Astrocyte (in vitro differentiated cells and primary cell): Measurements from ENCODE around the gene RTP4.

Source experiments
- EZH2 ChIP-seq: IDR thresholded peaks from 2 replicates; pipeline ENCODE4 v1.6.1; 2012; ENCODE audit warnings: mild to moderate bottlenecking, low read length, inconsistent platforms; ENCODE audit not compliant: insufficient read depth
- TF ChIP-seq, protein P1 (sequence below): IDR thresholded peaks from 2 replicates; pipeline ENCODE4 v1.5.1; 2011; ENCODE audit warnings: low read depth, mild to moderate bottlenecking, inconsistent platforms, low read length, moderate library complexity; ENCODE audit not compliant: insufficient read depth

DNA sequence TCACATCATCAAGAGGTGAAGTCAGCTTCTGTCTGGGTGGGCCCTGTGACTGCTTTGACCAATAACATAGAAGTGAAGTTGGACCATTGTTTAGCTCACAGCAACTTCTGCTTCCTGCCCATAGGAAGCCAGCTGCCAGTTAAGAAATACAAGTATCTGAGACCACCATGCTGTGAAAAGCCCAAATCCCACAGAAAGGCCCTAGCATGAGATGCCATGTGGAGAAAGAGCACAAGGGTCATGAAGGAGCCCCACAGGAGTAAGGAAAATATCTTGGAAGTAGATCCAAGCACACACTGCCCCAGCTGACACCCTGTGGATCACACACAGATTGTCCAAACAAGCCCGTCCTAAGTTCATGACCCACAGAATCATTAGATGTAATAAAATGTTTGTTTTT lies 28.5 kb downstream of the RTP4 start:
- TF ChIP-seq, protein P1, sequence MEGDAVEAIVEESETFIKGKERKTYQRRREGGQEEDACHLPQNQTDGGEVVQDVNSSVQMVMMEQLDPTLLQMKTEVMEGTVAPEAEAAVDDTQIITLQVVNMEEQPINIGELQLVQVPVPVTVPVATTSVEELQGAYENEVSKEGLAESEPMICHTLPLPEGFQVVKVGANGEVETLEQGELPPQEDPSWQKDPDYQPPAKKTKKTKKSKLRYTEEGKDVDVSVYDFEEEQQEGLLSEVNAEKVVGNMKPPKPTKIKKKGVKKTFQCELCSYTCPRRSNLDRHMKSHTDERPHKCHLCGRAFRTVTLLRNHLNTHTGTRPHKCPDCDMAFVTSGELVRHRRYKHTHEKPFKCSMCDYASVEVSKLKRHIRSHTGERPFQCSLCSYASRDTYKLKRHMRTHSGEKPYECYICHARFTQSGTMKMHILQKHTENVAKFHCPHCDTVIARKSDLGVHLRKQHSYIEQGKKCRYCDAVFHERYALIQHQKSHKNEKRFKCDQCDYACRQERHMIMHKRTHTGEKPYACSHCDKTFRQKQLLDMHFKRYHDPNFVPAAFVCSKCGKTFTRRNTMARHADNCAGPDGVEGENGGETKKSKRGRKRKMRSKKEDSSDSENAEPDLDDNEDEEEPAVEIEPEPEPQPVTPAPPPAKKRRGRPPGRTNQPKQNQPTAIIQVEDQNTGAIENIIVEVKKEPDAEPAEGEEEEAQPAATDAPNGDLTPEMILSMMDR: no peak
- TF ChIP-seq EZH2: no peak
